GM23338 (cell line): ENCODE data around the gene EPB41L4A. TPM values are rescaled to one million over a fixed set of nuclear protein-coding genes. Genes with fewer than 3 reads are reported as not detected.

Experiments
- ATAC-seq: fragments of 200-7000 bp; cut with Tn5 transposase; 3 replicates; pipeline ENCODE4 v1.9.1; 2020
- DNase-seq: peaks from one replicate; pipeline ENCODE4 v3.0.0-alpha.2; 2015; ENCODE audit warnings: low spot score
- H2AFZ ChIP-seq: fragments of 200-600 bp; sonication (generic); 2 replicates; pipeline ENCODE4 v1.8.0; 2016; ENCODE audit warnings: antibody characterized with exemption, mild to moderate bottlenecking, moderate library complexity
- H3F3A ChIP-seq: fragments of 200-600 bp; sonication (generic); replicated peaks from 2 replicates; pipeline ENCODE4 v1.8.0; 2017; ENCODE audit warnings: antibody characterized with exemption, mixed run types, low read depth
- H3K27ac ChIP-seq: fragments of 200-600 bp; sonication (generic); 2 replicates; pipeline ENCODE4 v1.6.1; 2016; ENCODE audit warnings: low read depth
- H3K27me3 ChIP-seq: fragments of 200-600 bp; sonication (generic); 2 replicates; pipeline ENCODE4 v1.8.0; 2016; ENCODE audit warnings: mild to moderate bottlenecking, mixed run types, moderate library complexity; ENCODE audit not compliant: insufficient read depth
- H3K36me3 ChIP-seq: fragments of 200-600 bp; sonication (generic); 2 replicates; pipeline ENCODE4 v1.8.0; 2016; ENCODE audit warnings: mild to moderate bottlenecking; ENCODE audit not compliant: insufficient read depth
- H3K4me1 ChIP-seq: fragments of 200-600 bp; sonication (generic); 2 replicates; pipeline ENCODE4 v1.8.0; 2016; ENCODE audit warnings: mild to moderate bottlenecking, moderate library complexity; ENCODE audit not compliant: insufficient read depth
- H3K4me2 ChIP-seq: fragments of 200-600 bp; sonication (generic); 2 replicates; pipeline ENCODE4 v1.7.1; 2017; ENCODE audit warnings: mixed run types
- H3K4me3 ChIP-seq: fragments of 200-600 bp; sonication (generic); 2 replicates; pipeline ENCODE4 v1.6.1; 2016; ENCODE audit warnings: mixed run types
- H3K79me2 ChIP-seq: fragments of 200-600 bp; sonication (generic); replicated peaks from 2 replicates; pipeline ENCODE4 v1.8.0; 2017; ENCODE audit warnings: mild to moderate bottlenecking; ENCODE audit not compliant: insufficient read depth
- H3K9me2 ChIP-seq: fragments of 200-600 bp; sonication (generic); 2 replicates; pipeline ENCODE4 v1.8.0; 2017; ENCODE audit not compliant: insufficient read depth
- H4K20me1 ChIP-seq: fragments of 200-600 bp; sonication (generic); replicated peaks from 2 replicates; pipeline ENCODE4 v1.8.0; 2017; ENCODE audit warnings: mild to moderate bottlenecking; ENCODE audit not compliant: insufficient read depth
- H3K27ac Mint-ChIP-seq: 2 replicates; pipeline ENCODE4 v1.8.0; 2020; ENCODE audit warnings: inconsistent platforms, mild to moderate bottlenecking, moderate library complexity, mixed read lengths
- H3K27me3 Mint-ChIP-seq: 3 replicates; pipeline ENCODE4 v1.8.0; 2022; ENCODE audit warnings: low read depth, mild to moderate bottlenecking, moderate library complexity, mixed read lengths, inconsistent platforms; ENCODE audit not compliant: insufficient read depth, poor library complexity
- H3K36me3 Mint-ChIP-seq: 3 replicates; pipeline ENCODE4 v1.8.0; 2021; ENCODE audit warnings: low read depth, mild to moderate bottlenecking, inconsistent platforms, moderate library complexity, mixed read lengths
- H3K4me1 Mint-ChIP-seq: 3 replicates; pipeline ENCODE4 v1.8.0; 2020; ENCODE audit warnings: mild to moderate bottlenecking, inconsistent platforms, mixed read lengths
- H3K4me3 Mint-ChIP-seq: 3 replicates; pipeline ENCODE4 v1.8.0; 2021; ENCODE audit warnings: moderate library complexity, mild to moderate bottlenecking, inconsistent platforms, mixed read lengths
- H3K9me3 Mint-ChIP-seq: 3 replicates; pipeline ENCODE4 v1.8.0; 2020; ENCODE audit warnings: moderate library complexity, mild to moderate bottlenecking, inconsistent platforms, mixed read lengths
- CREB1 ChIP-seq: fragments of 250-450 bp; sonication (Bioruptor Pico); IDR thresholded peaks from 2 replicates; pipeline ENCODE4 v1.5.0; 2020; ENCODE audit warnings: low read depth, mild to moderate bottlenecking, moderate library complexity
- EZH2 ChIP-seq: fragments of 200-600 bp; sonication (generic); IDR thresholded peaks from one replicate; pipeline ENCODE4 v1.8.0; 2017; ENCODE audit warnings: antibody characterized with exemption, mild to moderate bottlenecking, low read depth; ENCODE audit not compliant: unreplicated experiment
- EZH2phosphoT487 ChIP-seq: fragments of 200-600 bp; sonication (generic); IDR thresholded peaks from one replicate; pipeline ENCODE4 v1.8.1; 2018; ENCODE audit warnings: antibody characterized with exemption; ENCODE audit not compliant: unreplicated experiment
- JUNB ChIP-seq: IDR thresholded peaks from one replicate; pipeline ENCODE4 v1.6.1; 2016; ENCODE audit warnings: antibody characterized with exemption; ENCODE audit not compliant: unreplicated experiment
- NANOG ChIP-seq: IDR thresholded peaks from 2 replicates; pipeline ENCODE4 v1.6.1; 2016; ENCODE audit warnings: antibody characterized with exemption, borderline replicate concordance
- POLR2AphosphoS5 ChIP-seq: IDR thresholded peaks from 2 replicates; pipeline ENCODE4 v1.6.1; 2016; ENCODE audit warnings: antibody characterized with exemption, low read depth
- STAT1 ChIP-seq: IDR thresholded peaks from one replicate; pipeline ENCODE4 v1.6.1; 2016; ENCODE audit warnings: antibody characterized with exemption; ENCODE audit not compliant: unreplicated experiment
- ZNF114 ChIP-seq: fragments of 250-450 bp; sonication (Bioruptor Pico); IDR thresholded peaks from 2 replicates; pipeline ENCODE4 v1.5.0; 2020; ENCODE audit warnings: mild to moderate bottlenecking, moderate library complexity
- ZNF331 ChIP-seq: fragments of 250-450 bp; sonication (Bioruptor Pico); IDR thresholded peaks from 2 replicates; pipeline ENCODE4 v1.5.0; 2020; ENCODE audit warnings: low read depth, mild to moderate bottlenecking, moderate library complexity
- polyA plus RNA-seq: library from polyadenylated mRNA; unstranded; fragments of >200 nt; fragmentation: Nextera tagmentation; extraction: Ambion mirVana; gene quantifications from 2 replicates; pipeline ENCODE4 v1.2.1, GENCODE V29; 2016
- total RNA-seq: library from RNA; depleted of rRNA; stranded (reverse); fragments of >200 nt; shearing (Covaris generic); gene quantifications from 2 replicates; pipeline ENCODE4 v1.2.3, GENCODE V29; 2014
- TF ChIP-seq, protein P1 (sequence below): IDR thresholded peaks from one replicate; pipeline ENCODE4 v1.6.1; 2018; ENCODE audit warnings: antibody characterized with exemption; ENCODE audit not compliant: unreplicated experiment
- TF ChIP-seq, protein P2 (sequence below), 2 experiments: fragments of 200-600 bp in 1 of 2; sonication (generic) in 1 of 2; conservative IDR thresholded peaks; 2 replicates each; pipeline versions ENCODE4 v1.5.1 to v1.6.1; 2016 to 2017; ENCODE audit warnings: antibody characterized with exemption in 2 of 2, low read depth in 2 of 2, mild to moderate bottlenecking in 2 of 2, moderate library complexity in 1 of 2
- TF ChIP-seq, protein P3 (sequence below): fragments of 250-450 bp; sonication (Bioruptor Pico); IDR thresholded peaks from 2 replicates; pipeline ENCODE4 v1.5.0; 2020; ENCODE audit warnings: mild to moderate bottlenecking, moderate library complexity
- TF ChIP-seq, protein P4 (sequence below): IDR thresholded peaks from 2 replicates; pipeline ENCODE4 v1.6.1; 2016; ENCODE audit warnings: antibody characterized with exemption

The EPB41L4A gene
- total and polyA plus RNA-seq, 2 experiments from 2014 or later, result 5.7 to 6.0 TPM

DNA sequence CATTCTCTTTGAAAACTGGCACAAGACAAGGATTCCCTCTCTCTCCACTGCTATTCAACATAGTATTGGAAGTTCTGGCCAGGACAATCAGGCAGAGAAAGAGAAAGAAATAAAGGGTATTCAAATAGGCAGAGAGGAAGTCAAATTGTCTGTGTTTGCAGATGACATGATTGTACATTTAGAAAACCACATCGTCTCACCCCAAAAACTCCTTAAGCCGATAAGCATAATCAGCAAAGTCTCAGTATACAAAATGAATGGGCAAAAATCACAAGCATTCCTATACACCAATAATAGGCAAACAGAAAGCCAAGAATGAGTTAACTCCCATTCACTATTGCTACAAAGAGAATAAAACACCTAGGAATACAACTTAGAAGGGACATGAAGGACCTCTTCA is 21.0 kb upstream of the EPB41L4A start (continued):
- no peak for TF ChIP-seq CREB1 (CRISPR knock-in tag)
- TF ChIP-seq JUNB, result no peak
- TF ChIP-seq ZNF331, result no peak

DNA sequence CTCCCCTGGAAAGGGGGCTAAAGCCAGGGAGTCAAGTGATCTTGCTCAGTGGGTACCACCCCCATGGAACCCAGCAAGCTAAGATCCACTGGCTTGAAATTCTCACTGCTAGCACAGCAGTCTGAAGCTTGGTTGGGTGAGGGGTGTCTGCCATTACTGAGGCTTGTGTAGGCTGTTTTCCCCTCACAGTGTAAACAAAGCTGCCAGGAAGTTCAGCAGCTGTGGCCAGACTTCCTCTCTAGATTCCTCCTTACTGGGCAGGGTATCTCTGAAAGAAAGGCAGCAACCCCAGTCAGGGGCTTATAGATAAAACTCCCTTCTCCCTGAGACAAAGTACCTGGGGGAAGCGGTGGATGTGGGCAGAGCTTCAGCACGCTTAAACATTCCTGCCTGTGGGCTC is 17.1 kb upstream of the EPB41L4A start:
- peak overlapping the region; percentile 38; the same call in 1 of the 2 replicates for H2AFZ ChIP-seq

More for the DNA sequence above, 17.1 kb upstream of the EPB41L4A start:
- Histone ChIP-seq H3K27ac (no peak overlapping the region), H4K20me1 (no peaks in the 10 kb centered on the region), H3K4me3 (no peak overlapping the region), H3K9me2 (no peaks in the 10 kb centered on the region; the same call in 1 of the 2 replicates), H3K4me2 (no peak overlapping the region), H3K4me1 (no peaks in the 10 kb centered on the region), H3F3A (no peaks in the 10 kb centered on the region), H3K36me3 (0 out of 2 replicates have a peak, but pooled peaks cover 5% of the 10 kb centered on the region), H3K27me3 (no peaks in the 10 kb centered on the region), H3K79me2 (no peaks in the 10 kb centered on the region)
- Mint-ChIP-seq H3K36me3 (peaks cover 9% of the 10 kb centered on the region; the same call in 2 of the 3 replicates), H3K4me1 (no peaks in the 10 kb centered on the region), H3K9me3 (peaks cover 37% of the 10 kb centered on the region), H3K27ac (no peak overlapping the region), H3K4me3 (no peak overlapping the region), H3K27me3 (peaks cover 2% of the 10 kb centered on the region)
- DNase-seq (no peak), ATAC-seq (no peak)
- TF ChIP-seq STAT1 (no peak), JUNB (no peak), EZH2 (no peak), CREB1 (CRISPR knock-in tag) (no peak), EZH2phosphoT487 (no peak), NANOG (no peak), ZNF331 (no peak), POLR2AphosphoS5 (no peak), ZNF114 (no peak)
- TF ChIP-seq, protein P1, sequence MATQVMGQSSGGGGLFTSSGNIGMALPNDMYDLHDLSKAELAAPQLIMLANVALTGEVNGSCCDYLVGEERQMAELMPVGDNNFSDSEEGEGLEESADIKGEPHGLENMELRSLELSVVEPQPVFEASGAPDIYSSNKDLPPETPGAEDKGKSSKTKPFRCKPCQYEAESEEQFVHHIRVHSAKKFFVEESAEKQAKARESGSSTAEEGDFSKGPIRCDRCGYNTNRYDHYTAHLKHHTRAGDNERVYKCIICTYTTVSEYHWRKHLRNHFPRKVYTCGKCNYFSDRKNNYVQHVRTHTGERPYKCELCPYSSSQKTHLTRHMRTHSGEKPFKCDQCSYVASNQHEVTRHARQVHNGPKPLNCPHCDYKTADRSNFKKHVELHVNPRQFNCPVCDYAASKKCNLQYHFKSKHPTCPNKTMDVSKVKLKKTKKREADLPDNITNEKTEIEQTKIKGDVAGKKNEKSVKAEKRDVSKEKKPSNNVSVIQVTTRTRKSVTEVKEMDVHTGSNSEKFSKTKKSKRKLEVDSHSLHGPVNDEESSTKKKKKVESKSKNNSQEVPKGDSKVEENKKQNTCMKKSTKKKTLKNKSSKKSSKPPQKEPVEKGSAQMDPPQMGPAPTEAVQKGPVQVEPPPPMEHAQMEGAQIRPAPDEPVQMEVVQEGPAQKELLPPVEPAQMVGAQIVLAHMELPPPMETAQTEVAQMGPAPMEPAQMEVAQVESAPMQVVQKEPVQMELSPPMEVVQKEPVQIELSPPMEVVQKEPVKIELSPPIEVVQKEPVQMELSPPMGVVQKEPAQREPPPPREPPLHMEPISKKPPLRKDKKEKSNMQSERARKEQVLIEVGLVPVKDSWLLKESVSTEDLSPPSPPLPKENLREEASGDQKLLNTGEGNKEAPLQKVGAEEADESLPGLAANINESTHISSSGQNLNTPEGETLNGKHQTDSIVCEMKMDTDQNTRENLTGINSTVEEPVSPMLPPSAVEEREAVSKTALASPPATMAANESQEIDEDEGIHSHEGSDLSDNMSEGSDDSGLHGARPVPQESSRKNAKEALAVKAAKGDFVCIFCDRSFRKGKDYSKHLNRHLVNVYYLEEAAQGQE, result no peak
- TF ChIP-seq, protein P2, sequence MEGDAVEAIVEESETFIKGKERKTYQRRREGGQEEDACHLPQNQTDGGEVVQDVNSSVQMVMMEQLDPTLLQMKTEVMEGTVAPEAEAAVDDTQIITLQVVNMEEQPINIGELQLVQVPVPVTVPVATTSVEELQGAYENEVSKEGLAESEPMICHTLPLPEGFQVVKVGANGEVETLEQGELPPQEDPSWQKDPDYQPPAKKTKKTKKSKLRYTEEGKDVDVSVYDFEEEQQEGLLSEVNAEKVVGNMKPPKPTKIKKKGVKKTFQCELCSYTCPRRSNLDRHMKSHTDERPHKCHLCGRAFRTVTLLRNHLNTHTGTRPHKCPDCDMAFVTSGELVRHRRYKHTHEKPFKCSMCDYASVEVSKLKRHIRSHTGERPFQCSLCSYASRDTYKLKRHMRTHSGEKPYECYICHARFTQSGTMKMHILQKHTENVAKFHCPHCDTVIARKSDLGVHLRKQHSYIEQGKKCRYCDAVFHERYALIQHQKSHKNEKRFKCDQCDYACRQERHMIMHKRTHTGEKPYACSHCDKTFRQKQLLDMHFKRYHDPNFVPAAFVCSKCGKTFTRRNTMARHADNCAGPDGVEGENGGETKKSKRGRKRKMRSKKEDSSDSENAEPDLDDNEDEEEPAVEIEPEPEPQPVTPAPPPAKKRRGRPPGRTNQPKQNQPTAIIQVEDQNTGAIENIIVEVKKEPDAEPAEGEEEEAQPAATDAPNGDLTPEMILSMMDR (conservative IDR thresholded peaks at IDR 0.05; ENCODE audit: low read depth in 2 of 2), result no peak
- TF ChIP-seq, protein P3, sequence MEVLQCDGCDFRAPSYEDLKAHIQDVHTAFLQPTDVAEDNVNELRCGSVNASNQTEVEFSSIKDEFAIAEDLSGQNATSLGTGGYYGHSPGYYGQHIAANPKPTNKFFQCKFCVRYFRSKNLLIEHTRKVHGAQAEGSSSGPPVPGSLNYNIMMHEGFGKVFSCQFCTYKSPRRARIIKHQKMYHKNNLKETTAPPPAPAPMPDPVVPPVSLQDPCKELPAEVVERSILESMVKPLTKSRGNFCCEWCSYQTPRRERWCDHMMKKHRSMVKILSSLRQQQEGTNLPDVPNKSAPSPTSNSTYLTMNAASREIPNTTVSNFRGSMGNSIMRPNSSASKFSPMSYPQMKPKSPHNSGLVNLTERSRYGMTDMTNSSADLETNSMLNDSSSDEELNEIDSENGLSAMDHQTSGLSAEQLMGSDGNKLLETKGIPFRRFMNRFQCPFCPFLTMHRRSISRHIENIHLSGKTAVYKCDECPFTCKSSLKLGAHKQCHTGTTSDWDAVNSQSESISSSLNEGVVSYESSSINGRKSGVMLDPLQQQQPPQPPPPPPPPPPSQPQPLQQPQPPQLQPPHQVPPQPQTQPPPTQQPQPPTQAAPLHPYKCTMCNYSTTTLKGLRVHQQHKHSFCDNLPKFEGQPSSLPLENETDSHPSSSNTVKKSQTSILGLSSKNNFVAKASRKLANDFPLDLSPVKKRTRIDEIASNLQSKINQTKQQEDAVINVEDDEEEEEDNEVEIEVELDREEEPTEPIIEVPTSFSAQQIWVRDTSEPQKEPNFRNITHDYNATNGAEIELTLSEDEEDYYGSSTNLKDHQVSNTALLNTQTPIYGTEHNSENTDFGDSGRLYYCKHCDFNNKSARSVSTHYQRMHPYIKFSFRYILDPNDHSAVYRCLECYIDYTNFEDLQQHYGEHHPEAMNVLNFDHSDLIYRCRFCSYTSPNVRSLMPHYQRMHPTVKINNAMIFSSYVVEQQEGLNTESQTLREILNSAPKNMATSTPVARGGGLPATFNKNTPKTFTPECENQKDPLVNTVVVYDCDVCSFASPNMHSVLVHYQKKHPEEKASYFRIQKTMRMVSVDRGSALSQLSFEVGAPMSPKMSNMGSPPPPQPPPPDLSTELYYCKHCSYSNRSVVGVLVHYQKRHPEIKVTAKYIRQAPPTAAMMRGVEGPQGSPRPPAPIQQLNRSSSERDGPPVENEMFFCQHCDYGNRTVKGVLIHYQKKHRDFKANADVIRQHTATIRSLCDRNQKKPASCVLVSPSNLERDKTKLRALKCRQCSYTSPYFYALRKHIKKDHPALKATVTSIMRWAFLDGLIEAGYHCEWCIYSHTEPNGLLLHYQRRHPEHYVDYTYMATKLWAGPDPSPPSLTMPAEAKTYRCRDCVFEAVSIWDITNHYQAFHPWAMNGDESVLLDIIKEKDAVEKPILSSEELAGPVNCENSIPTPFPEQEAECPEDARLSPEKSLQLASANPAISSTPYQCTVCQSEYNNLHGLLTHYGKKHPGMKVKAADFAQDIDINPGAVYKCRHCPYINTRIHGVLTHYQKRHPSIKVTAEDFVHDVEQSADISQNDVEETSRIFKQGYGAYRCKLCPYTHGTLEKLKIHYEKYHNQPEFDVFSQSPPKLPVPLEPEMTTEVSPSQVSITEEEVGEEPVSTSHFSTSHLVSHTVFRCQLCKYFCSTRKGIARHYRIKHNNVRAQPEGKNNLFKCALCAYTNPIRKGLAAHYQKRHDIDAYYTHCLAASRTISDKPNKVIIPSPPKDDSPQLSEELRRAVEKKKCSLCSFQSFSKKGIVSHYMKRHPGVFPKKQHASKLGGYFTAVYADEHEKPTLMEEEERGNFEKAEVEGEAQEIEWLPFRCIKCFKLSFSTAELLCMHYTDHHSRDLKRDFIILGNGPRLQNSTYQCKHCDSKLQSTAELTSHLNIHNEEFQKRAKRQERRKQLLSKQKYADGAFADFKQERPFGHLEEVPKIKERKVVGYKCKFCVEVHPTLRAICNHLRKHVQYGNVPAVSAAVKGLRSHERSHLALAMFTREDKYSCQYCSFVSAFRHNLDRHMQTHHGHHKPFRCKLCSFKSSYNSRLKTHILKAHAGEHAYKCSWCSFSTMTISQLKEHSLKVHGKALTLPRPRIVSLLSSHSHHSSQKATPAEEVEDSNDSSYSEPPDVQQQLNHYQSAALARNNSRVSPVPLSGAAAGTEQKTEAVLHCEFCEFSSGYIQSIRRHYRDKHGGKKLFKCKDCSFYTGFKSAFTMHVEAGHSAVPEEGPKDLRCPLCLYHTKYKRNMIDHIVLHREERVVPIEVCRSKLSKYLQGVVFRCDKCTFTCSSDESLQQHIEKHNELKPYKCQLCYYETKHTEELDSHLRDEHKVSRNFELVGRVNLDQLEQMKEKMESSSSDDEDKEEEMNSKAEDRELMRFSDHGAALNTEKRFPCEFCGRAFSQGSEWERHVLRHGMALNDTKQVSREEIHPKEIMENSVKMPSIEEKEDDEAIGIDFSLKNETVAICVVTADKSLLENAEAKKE, result no peak
- TF ChIP-seq, protein P4, sequence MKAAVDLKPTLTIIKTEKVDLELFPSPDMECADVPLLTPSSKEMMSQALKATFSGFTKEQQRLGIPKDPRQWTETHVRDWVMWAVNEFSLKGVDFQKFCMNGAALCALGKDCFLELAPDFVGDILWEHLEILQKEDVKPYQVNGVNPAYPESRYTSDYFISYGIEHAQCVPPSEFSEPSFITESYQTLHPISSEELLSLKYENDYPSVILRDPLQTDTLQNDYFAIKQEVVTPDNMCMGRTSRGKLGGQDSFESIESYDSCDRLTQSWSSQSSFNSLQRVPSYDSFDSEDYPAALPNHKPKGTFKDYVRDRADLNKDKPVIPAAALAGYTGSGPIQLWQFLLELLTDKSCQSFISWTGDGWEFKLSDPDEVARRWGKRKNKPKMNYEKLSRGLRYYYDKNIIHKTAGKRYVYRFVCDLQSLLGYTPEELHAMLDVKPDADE, result no peak
